Fibroblast of lung (primary cell): ENCODE results near the gene TYRO3. TPM values are rescaled to one million over a fixed set of nuclear protein-coding genes. Genes with fewer than 3 reads are reported as not detected.

ENCODE experiments used
- DNase-seq, 2 donors: peaks; one replicate each; pipeline versions ENCODE4 v3.0.0 to v3.0.0-alpha.2; 2010; ENCODE audit warnings: low read depth in 2 of 2
- H2AFZ ChIP-seq: 2 replicates; pipeline ENCODE4 v1.5.1; 2012; ENCODE audit warnings: low read length, control low read depth, inconsistent platforms
- H3K27ac ChIP-seq: 2 replicates; pipeline ENCODE4 v1.5.1; 2011; ENCODE audit warnings: low read length, control low read depth; ENCODE audit not compliant: insufficient read depth
- H3K27me3 ChIP-seq: 2 replicates; pipeline ENCODE4 v1.5.1; 2011; ENCODE audit warnings: mild to moderate bottlenecking, low read length; ENCODE audit not compliant: control insufficient read depth, insufficient read depth
- H3K36me3 ChIP-seq: 2 replicates; pipeline ENCODE4 v1.5.1; 2011; ENCODE audit warnings: low read length; ENCODE audit not compliant: control insufficient read depth, insufficient read depth
- H3K4me1 ChIP-seq: 2 replicates; pipeline ENCODE4 v1.5.1; 2011; ENCODE audit warnings: low read length; ENCODE audit not compliant: control insufficient read depth, insufficient read depth; ENCODE audit errors: extremely low read depth
- H3K4me2 ChIP-seq: 2 replicates; pipeline ENCODE4 v1.5.1; 2011; ENCODE audit warnings: low read length, control low read depth; ENCODE audit not compliant: insufficient read depth; ENCODE audit errors: extremely low read depth
- H3K4me3 ChIP-seq, 4 experiments: fragments of 200-600 bp in 1 of 4; sonication (generic) in 1 of 4; replicated peaks in 1 of 4; 2 replicates each; pipeline ENCODE4 v1.5.1; 2011 to 2016; ENCODE audit warnings: low read length in 4 of 4, low read depth in 3 of 4, mild to moderate bottlenecking in 3 of 4, control low read depth in 2 of 4, inconsistent platforms in 1 of 4, mixed read lengths in 1 of 4; ENCODE audit not compliant: insufficient read depth in 1 of 4; ENCODE audit errors: control extremely low read depth in 1 of 4
- H3K79me2 ChIP-seq: 2 replicates; pipeline ENCODE4 v1.5.1; 2012; ENCODE audit warnings: mild to moderate bottlenecking, low read length, inconsistent platforms; ENCODE audit not compliant: control insufficient read depth, insufficient read depth
- H3K9ac ChIP-seq: 2 replicates; pipeline ENCODE4 v1.5.1; 2011; ENCODE audit warnings: mild to moderate bottlenecking, low read length, control low read depth; ENCODE audit not compliant: insufficient read depth
- H3K9me3 ChIP-seq: 2 replicates; pipeline ENCODE4 v1.5.1; 2012; ENCODE audit warnings: low read depth, low read length; ENCODE audit not compliant: control insufficient read depth, insufficient read depth
- H4K20me1 ChIP-seq: 2 replicates; pipeline ENCODE4 v1.5.1; 2011; ENCODE audit warnings: low read length; ENCODE audit not compliant: control insufficient read depth, insufficient read depth; ENCODE audit errors: extremely low read depth
- EZH2 ChIP-seq: IDR thresholded peaks from 2 replicates; pipeline ENCODE4 v1.5.1; 2012; ENCODE audit warnings: low read length, control low read depth, mild to moderate bottlenecking; ENCODE audit errors: missing control alignments
- polyA plus RNA-seq, 2 donors: library from polyadenylated mRNA; depleted of rRNA in 1 of 2; stranded (reverse) in 1 of 2; unstranded in 1 of 2; fragments of >200 nt; gene quantifications; 2 replicates each; pipeline ENCODE4 v1.2.1, GENCODE V29; 2011 to 2012; ENCODE audit warnings: missing spikeins in 1 of 2
- total RNA-seq: library from RNA; depleted of rRNA; stranded (reverse); fragments of >200 nt; gene quantifications from 2 replicates; pipeline ENCODE4 v1.2.1, GENCODE V29; 2014
- TF ChIP-seq, protein P1 (sequence below), 2 donors: IDR thresholded peaks in 1 of 2; conservative IDR thresholded peaks in 1 of 2; 1 replicate in 1 of 2; 2 replicates in 1 of 2; pipeline ENCODE4 v1.5.1; 2011 to 2012; ENCODE audit warnings: low read length in 2 of 2, control low read depth in 1 of 2, inconsistent platforms in 1 of 2, low read depth in 1 of 2, mild to moderate bottlenecking in 1 of 2

TYRO3 gene
- total and polyA plus RNA-seq, 2 donors (not counting 1 experiment from before 2014, with no cell fraction given), result 9.2 to 14.9 TPM

GRCh38 chr15:41513506-41514227 is 45.3 kb upstream of the TYRO3 start, which contains the start of gene LTK:
LTK (minus strand) TSS chr15:41513827; CDS start chr15:41513709, 118 bp downstream.
- peak within 1 kb of the TSS; percentile 21 to 44 (median 34) for H3K4me3 ChIP-seq
- no peak for DNase-seq
- peaks cover 2% of the 10 kb centered on the region for H3K36me3 ChIP-seq

GRCh38 chr15:41517895-41518449 is 41.0 kb upstream of the TYRO3 start:
- no peak overlapping the region for H3K9ac ChIP-seq
- DNase-seq, result no peak
- H3K27ac ChIP-seq, result no peak overlapping the region
- H3K4me2 ChIP-seq, result no peak overlapping the region
- H3K36me3 ChIP-seq, result peaks cover 7% of the 10 kb centered on the region
- no peak overlapping the region for H3K4me3 ChIP-seq
- no peaks in the 10 kb centered on the region for H4K20me1 ChIP-seq
- H3K79me2 ChIP-seq, result no peaks in the 10 kb centered on the region
- peaks cover 3% of the 10 kb centered on the region for H3K27me3 ChIP-seq
- no peak overlapping the region for H2AFZ ChIP-seq
- no peaks in the 10 kb centered on the region for H3K9me3 ChIP-seq
- TF ChIP-seq EZH2, result no peak
- TF ChIP-seq, protein P1, sequence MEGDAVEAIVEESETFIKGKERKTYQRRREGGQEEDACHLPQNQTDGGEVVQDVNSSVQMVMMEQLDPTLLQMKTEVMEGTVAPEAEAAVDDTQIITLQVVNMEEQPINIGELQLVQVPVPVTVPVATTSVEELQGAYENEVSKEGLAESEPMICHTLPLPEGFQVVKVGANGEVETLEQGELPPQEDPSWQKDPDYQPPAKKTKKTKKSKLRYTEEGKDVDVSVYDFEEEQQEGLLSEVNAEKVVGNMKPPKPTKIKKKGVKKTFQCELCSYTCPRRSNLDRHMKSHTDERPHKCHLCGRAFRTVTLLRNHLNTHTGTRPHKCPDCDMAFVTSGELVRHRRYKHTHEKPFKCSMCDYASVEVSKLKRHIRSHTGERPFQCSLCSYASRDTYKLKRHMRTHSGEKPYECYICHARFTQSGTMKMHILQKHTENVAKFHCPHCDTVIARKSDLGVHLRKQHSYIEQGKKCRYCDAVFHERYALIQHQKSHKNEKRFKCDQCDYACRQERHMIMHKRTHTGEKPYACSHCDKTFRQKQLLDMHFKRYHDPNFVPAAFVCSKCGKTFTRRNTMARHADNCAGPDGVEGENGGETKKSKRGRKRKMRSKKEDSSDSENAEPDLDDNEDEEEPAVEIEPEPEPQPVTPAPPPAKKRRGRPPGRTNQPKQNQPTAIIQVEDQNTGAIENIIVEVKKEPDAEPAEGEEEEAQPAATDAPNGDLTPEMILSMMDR (conservative IDR thresholded peaks at IDR 0.05 in 1 of 2, IDR thresholded peaks at IDR 0.05 in 1 of 2; ENCODE audit: low read depth in 1 of 2, low read length in 2 of 2), result no peak
- peaks cover 2% of the 10 kb centered on the region for H3K4me1 ChIP-seq

More at GRCh38 chr15:41513506-41514227, 45.3 kb upstream of the TYRO3 start, which contains the start of gene LTK:
- peaks cover 2% of the 10 kb centered on the region for H3K4me1 ChIP-seq
- peak within 1 kb of the TSS; percentile 78 for H3K4me2 ChIP-seq
- H3K27me3 ChIP-seq, result peaks cover 14% of the 10 kb centered on the region
- no peaks in the 10 kb centered on the region for H3K9me3 ChIP-seq
- H4K20me1 ChIP-seq, result no peaks in the 10 kb centered on the region
- no peak within 1 kb of the TSS for H3K27ac ChIP-seq
- no peaks in the 10 kb centered on the region for H3K79me2 ChIP-seq
- TF ChIP-seq EZH2, result no peak
- TF ChIP-seq, protein P1 (conservative IDR thresholded peaks at IDR 0.05 in 1 of 2, IDR thresholded peaks at IDR 0.05 in 1 of 2; ENCODE audit: low read depth in 1 of 2, low read length in 2 of 2), result no peak
- H3K9ac ChIP-seq, result no peak within 1 kb of the TSS
- H2AFZ ChIP-seq, result no peak within 1 kb of the TSS

DNA sequence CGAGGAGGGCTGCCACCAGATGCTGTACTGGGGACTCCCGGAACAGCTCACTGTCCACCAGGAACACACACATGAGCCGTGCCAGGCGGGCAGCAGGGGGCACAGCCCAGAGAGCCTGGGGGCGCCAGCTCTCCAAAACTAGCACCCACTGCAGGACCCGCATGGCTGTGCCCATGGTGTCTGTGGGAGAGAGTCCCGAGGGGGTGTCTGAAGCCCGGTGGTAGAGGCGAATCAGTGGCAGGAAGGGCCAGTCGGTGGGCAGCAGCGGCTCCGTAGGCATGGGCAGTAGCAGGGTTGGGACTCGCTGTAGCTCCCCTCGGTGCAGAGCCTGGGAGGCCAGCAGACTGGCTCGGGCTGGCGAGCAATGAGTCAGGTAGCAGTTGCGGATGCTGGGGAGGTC is 38.4 kb upstream of the TYRO3 start:
- no peaks in the 10 kb centered on the region for H3K4me1 ChIP-seq
- H3K79me2 ChIP-seq, result no peaks in the 10 kb centered on the region
- H3K36me3 ChIP-seq, result peaks cover 12% of the 10 kb centered on the region
- no peaks in the 10 kb centered on the region for H4K20me1 ChIP-seq
- no peak overlapping the region for H3K4me2 ChIP-seq
- H2AFZ ChIP-seq, result no peak overlapping the region
- H3K9me3 ChIP-seq, result no peaks in the 10 kb centered on the region
- H3K27ac ChIP-seq, result no peak overlapping the region
- no peak overlapping the region for H3K4me3 ChIP-seq
- no peaks in the 10 kb centered on the region for H3K27me3 ChIP-seq
- DNase-seq, result no peak
- no peak for TF ChIP-seq EZH2
- TF ChIP-seq, protein P1 (conservative IDR thresholded peaks at IDR 0.05 in 1 of 2, IDR thresholded peaks at IDR 0.05 in 1 of 2; ENCODE audit: low read depth in 1 of 2, low read length in 2 of 2), result no peak
- H3K9ac ChIP-seq, result no peak overlapping the region
